NT2/D1 (cell line): ENCODE measurements around the gene RGS16.

Experiments
- SUZ12 ChIP-seq: IDR thresholded peaks from 2 replicates; pipeline ENCODE4 v1.6.1; 2011; ENCODE audit not compliant: insufficient read length, insufficient read depth; ENCODE audit errors: extremely low read depth
- YY1 ChIP-seq: IDR thresholded peaks from 2 replicates; pipeline ENCODE4 v1.6.1; 2011; ENCODE audit not compliant: insufficient read length, insufficient read depth
- ZNF274 ChIP-seq: IDR thresholded peaks from 2 replicates; pipeline ENCODE4 v1.6.1; 2011; ENCODE audit warnings: mild to moderate bottlenecking, low read depth, low read length

GRCh38 chr1:182631053-182631677 lies 27.0 kb upstream of the RGS16 start:
- TF ChIP-seq YY1 (no peak), SUZ12 (no peak), ZNF274 (no peak)
